HTR-8/SVneo (cell line): ENCODE results near the gene PLIN1.

Source experiments
- DNase-seq: peaks from one replicate; pipeline ENCODE4 v3.0.0; 2011; ENCODE audit warnings: low spot score, mixed read lengths; ENCODE audit not compliant: insufficient read length
- FAIRE-seq: peaks from 2 replicates; lab custom pipeline; 2011; peaks lifted over from hg19 to GRCh38; lab: Jason Lieb, UNC

PLIN1 gene

GRCh38 chr15:89672221-89673164, 6.7 kb downstream of the PLIN1 start:
- DNase-seq (no peak), FAIRE-seq (no peak)

GRCh38 chr15:89671687-89672086, 7.5 kb downstream of the PLIN1 start:
- no peak for FAIRE-seq
- DNase-seq, result no peak

GRCh38 chr15:89670971-89671560, 8.1 kb downstream of the PLIN1 start:
- FAIRE-seq (no peak), DNase-seq (no peak)

- no peak for FAIRE-seq
- no peak for DNase-seq
These were observed 9.2 kb downstream of the PLIN1 start for GRCh38 chr15:89669941-89670340.

- no peak for DNase-seq
- FAIRE-seq, result no peak
These were observed 9.8 kb downstream of the PLIN1 start for GRCh38 chr15:89669309-89669865.

GRCh38 chr15:89668171-89668570, 11.0 kb downstream of the PLIN1 start:
- no peak for DNase-seq
- no peak for FAIRE-seq

- no peak for FAIRE-seq
- DNase-seq, result no peak
These were observed 11.5 kb downstream of the PLIN1 start for GRCh38 chr15:89667706-89667960.

GRCh38 chr15:89666858-89667705, 12.1 kb downstream of the PLIN1 start:
- FAIRE-seq (no peak), DNase-seq (no peak)

- DNase-seq (no peak), FAIRE-seq (no peak)
These were observed 12.8 kb downstream of the PLIN1 start for GRCh38 chr15:89666184-89666857.

GRCh38 chr15:89665449-89666181, 13.6 kb downstream of the PLIN1 start:
- FAIRE-seq (no peak), DNase-seq (no peak)

GRCh38 chr15:89664441-89665350, 14.5 kb downstream of the PLIN1 start:
- DNase-seq (no peak), FAIRE-seq (no peak)

GRCh38 chr15:89662893-89663626, 16.1 kb downstream of the PLIN1 start:
- peak; percentile 92 for DNase-seq
- peak; percentile 84 for FAIRE-seq

- FAIRE-seq (no peak), DNase-seq (no peak)
These were observed 18.6 kb downstream of the PLIN1 start for GRCh38 chr15:89660556-89660955.

- DNase-seq, result no peak
- no peak for FAIRE-seq
These were observed 19.9 kb downstream of the PLIN1 start for GRCh38 chr15:89659295-89659694.

GRCh38 chr15:89657686-89658200, 21.4 kb downstream of the PLIN1 start:
- DNase-seq, result no peak

GRCh38 chr15:89656116-89656815, 22.9 kb downstream of the PLIN1 start:
- FAIRE-seq, result no peak
- no peak for DNase-seq

More at GRCh38 chr15:89657686-89658200, 21.4 kb downstream of the PLIN1 start:
- no peak for FAIRE-seq
